Activated CD4-positive, alpha-beta T cell treated with anti-CD3 and anti-CD28 coated beads for 36 hours (primary cell): ENCODE data around the gene NPB. TPM values are rescaled to one million over a fixed set of nuclear protein-coding genes. Genes with fewer than 3 reads are reported as not detected.

Source experiments
- ATAC-seq: fragments of 200-7000 bp; cut with Tn5 transposase; one replicate; pipeline ENCODE4 v1.10.0; 2021; ENCODE audit warnings: mild to moderate bottlenecking, moderate library complexity
- CTCF ChIA-PET: fragments of 350-600 bp; sonication (Branson Sonifier 250); formaldehyde crosslinking; loops from one replicate; lab custom pipeline; 2021; ENCODE audit warnings: antibody characterized with exemption; lab: Charles Lee
- POLR2A ChIA-PET: fragments of 350-600 bp; sonication (Branson Sonifier 250); formaldehyde crosslinking; loops from one replicate; lab custom pipeline; 2021; ENCODE audit warnings: antibody characterized with exemption, inconsistent platforms; lab: Charles Lee
- DNase-seq: peaks from one replicate; pipeline ENCODE4 v3.0.0-alpha.2; 2020
- H3K27ac Mint-ChIP-seq: one replicate; pipeline ENCODE4 v1.8.0; 2021; ENCODE audit warnings: mixed read lengths
- H3K27me3 Mint-ChIP-seq: one replicate; pipeline ENCODE4 v1.8.0; 2021; ENCODE audit warnings: mixed read lengths
- H3K36me3 Mint-ChIP-seq: one replicate; pipeline ENCODE4 v1.8.0; 2021; ENCODE audit warnings: low read depth, mixed read lengths
- H3K4me1 Mint-ChIP-seq: one replicate; pipeline ENCODE4 v1.8.0; 2021; ENCODE audit warnings: mixed read lengths
- H3K4me3 Mint-ChIP-seq: one replicate; pipeline ENCODE4 v1.8.0; 2021; ENCODE audit warnings: mild to moderate bottlenecking, moderate library complexity, mixed read lengths
- H3K9me3 Mint-ChIP-seq: one replicate; pipeline ENCODE4 v1.8.0; 2021; ENCODE audit warnings: low read depth, mixed read lengths
- intact Hi-C, 2 experiments: fragments of 100-400 bp; cut with DNase I in 1 of 2; cut with micrococcal nuclease in 1 of 2; formaldehyde crosslinking; loops; one replicate each; pipeline versions ENCODE4 v1.14.2 to v1.15.1; 2022 to 2024; cut with DNase I, micrococcal nuclease
- total RNA-seq, 2 experiments: library from RNA; stranded (reverse); gene quantifications; one replicate each; pipeline ENCODE4 v1.2.3, GENCODE V29; 2021

NPB gene
- under 1 TPM in 1 of 2 experiments, not detected in 1; 0.14 TPM for total RNA-seq

DNA sequence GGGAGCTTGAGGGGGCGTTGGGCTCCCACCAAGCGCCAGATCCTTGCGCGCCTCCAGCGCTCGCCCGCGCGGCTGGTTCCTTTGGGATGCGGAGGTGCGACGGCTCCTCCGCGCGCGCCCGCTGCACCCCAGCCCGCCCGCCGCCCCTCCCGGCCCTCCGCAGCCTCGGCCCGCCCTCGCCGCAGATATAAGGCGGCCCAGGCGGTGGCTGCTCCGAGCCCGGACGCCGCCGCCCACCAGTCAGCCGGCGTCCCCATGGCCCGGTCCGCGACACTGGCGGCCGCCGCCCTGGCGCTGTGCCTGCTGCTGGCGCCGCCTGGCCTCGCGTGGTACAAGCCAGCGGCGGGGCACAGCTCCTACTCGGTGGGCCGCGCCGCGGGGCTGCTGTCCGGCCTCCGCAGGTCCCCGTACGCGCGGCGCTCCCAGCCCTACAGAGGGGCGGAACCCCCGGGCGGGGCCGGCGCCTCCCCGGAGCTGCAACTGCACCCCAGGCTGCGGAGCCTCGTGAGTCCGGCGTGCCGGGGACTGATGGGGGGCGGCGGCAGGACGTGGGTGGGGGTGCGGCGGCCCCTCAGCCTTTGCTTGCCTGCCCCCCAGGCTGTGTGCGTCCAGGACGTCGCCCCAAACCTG is at the start of gene NPB:
Gene NPB, plus strand, starts transcription at position 216 of the 630 bp plus-strand sequence. Its CDS starts 40 bp downstream, at position 256.
- Mint-ChIP-seq H3K4me1 (peaks cover 5% of the 10 kb centered on the region), H3K36me3 (peaks cover 33% of the 10 kb centered on the region), H3K9me3 (no peaks in the 10 kb centered on the region), H3K4me3 (no peak within 1 kb of the TSS), H3K27ac (no peak within 1 kb of the TSS), H3K27me3 (peaks cover 5% of the 10 kb centered on the region)
- no peak for DNase-seq
- ChIA-PET CTCF (no interaction called here), POLR2A (no interaction called here)
- ATAC-seq, result peak; percentile 42
- intact Hi-C loops, result no loop called here

DNA sequence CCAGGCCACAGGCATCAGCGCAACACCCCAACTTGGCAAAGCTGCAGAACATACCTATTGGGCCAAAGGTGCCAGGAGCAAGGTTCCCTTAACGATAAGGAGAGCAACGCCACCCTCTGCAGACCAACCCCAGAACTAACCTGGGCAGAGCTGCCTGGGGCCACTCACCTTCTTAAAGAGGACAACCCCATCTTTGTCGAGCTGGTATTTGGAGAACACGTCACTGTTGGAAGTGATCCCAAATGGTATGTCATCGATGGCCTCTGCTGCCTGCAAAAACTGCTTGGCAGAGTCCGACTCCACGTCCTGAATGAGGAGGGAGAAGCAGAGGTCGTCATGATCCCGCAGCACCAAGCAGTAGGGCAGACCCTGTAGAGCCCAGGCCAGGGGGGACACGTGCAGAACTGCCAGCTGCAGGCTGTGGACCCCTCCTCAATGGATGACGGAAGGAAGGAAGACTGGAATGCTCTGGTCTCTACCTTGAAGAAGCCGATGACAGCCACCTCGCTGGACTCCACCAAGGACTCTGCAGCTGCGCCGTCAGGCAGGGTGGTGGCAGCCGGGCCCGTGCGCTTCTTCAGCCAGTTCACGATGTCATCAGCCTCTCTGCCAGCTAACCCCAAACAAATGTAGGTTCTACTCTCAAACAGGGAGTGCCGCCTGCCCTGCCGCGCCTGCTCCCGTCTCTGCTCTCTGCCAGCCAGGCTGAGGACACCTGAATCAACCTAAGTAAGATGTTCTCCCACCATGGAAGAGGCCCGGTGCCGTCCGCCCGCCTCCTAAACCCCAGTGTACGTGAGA is 46.9 kb upstream of the NPB start:
- Mint-ChIP-seq H3K4me1 (peaks cover 29% of the 10 kb centered on the region), H3K27ac (no peak overlapping the region), H3K36me3 (peaks cover 68% of the 10 kb centered on the region), H3K4me3 (no peak overlapping the region), H3K27me3 (no peaks in the 10 kb centered on the region), H3K9me3 (no peaks in the 10 kb centered on the region)
- ChIA-PET CTCF (interaction anchor here (0.6 to 0.7 kb wide), 3 partner anchors 119 to 269 kb away, joined by 3 read pairs; no protein-coding TSS in a partner anchor), POLR2A (interaction anchor here (0.7 kb wide), 1 partner anchor 386 kb away, joined by 6 read pairs; no protein-coding TSS in a partner anchor)
- no peak for DNase-seq
- intact Hi-C loops, result no loop called here
- ATAC-seq, result no peak

DNA sequence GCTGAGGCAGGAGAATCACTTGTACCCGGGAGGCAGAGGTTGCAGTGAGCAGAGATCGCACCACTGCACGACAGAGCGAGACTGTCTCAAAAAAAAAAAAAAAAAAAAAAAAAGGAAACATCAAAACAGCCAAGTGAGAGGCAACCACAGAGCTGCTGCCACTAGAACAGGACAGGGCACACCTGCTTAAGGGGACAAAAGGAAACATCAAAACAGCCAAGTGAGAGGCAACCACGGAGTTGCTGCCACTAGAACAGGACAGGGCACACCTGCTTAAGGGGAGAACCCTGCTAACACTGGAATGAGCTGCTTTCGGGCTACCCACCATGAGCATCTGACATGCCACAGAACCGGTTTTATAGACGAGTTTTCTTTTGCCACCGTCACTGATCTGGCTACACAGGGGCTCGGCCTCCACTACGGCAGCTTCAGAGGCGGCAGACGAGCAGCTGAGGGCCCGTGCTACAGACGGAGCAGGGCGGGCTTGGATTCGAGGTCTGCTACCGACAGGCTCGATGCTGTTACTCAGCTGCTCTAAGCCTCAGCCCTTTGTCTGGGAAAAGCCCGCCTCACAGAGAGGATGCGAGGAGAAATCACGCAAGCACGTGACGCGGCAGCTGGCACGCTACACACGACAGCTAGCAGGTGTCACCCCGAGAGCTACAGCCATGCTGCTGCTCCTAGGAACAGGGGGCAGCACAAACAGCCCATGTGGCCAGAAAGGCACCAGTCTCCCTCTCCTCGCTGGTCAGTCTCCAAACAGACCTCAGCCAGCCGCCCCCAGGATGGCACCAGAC is 43.7 kb upstream of the NPB start:
- no peaks in the 10 kb centered on the region for H3K9me3 Mint-ChIP-seq
- ChIA-PET CTCF (interaction anchor here (0.6 to 1.4 kb wide), 2 partner anchors 127 to 747 kb away, joined by 3 read pairs; no protein-coding TSS in a partner anchor), POLR2A (interaction anchor here (1.6 kb wide), 1 partner anchor 12 kb away, joined by 4 read pairs; no protein-coding TSS in a partner anchor)
- peaks cover 64% of the 10 kb centered on the region for H3K36me3 Mint-ChIP-seq
- peaks cover 40% of the 10 kb centered on the region for H3K4me1 Mint-ChIP-seq
- H3K27me3 Mint-ChIP-seq, result no peaks in the 10 kb centered on the region
- H3K4me3 Mint-ChIP-seq, result peak overlapping the region; percentile 99
- no peak overlapping the region for H3K27ac Mint-ChIP-seq
- intact Hi-C loops, result no loop called here
- no peak for ATAC-seq
- no peak for DNase-seq

- Mint-ChIP-seq H3K36me3 (peaks cover 65% of the 10 kb centered on the region), H3K9me3 (no peaks in the 10 kb centered on the region), H3K27me3 (no peaks in the 10 kb centered on the region), H3K4me3 (peak overlapping the region; percentile 99), H3K4me1 (peaks cover 48% of the 10 kb centered on the region), H3K27ac (peak overlapping the region; percentile 90)
- DNase-seq, result peak; percentile 38
- intact Hi-C loops, result no loop called here
- no peak for ATAC-seq
- POLR2A ChIA-PET, result interaction anchor here (0.6 to 1.6 kb wide), 2 partner anchors 11 kb away, joined by 3 to 4 read pairs; no protein-coding TSS in a partner anchor
- CTCF ChIA-PET, result interaction anchor here (0.5 to 1.4 kb wide), 2 partner anchors 10 to 128 kb away, joined by 3 read pairs; no protein-coding TSS in a partner anchor
Measured at GRCh38 chr17:81858967-81859905, 42.8 kb upstream of the NPB start.

- ATAC-seq (no peak), DNase-seq (no peak)
- Mint-ChIP-seq H3K9me3 (no peaks in the 10 kb centered on the region), H3K4me3 (peak within 1 kb of the TSS; percentile 99), H3K27me3 (no peaks in the 10 kb centered on the region), H3K4me1 (peaks cover 47% of the 10 kb centered on the region), H3K36me3 (peaks cover 63% of the 10 kb centered on the region), H3K27ac (peak within 1 kb of the TSS; percentile 98)
- CTCF ChIA-PET, result interaction anchor here (0.5 to 1.6 kb wide), 2 partner anchors 10 kb away, joined by 3 to 6 read pairs; no protein-coding TSS in a partner anchor
- POLR2A ChIA-PET, result interaction anchor here (0.6 to 1.0 kb wide), 2 partner anchors 12 to 13 kb away, joined by 3 read pairs; no protein-coding TSS in a partner anchor
- intact Hi-C loops, result loop anchor here (1.0 to 2.0 kb wide), 20 partner anchors 10 to 621 kb away; partner anchors contain the start of genes ALYREF (in 2 of the 2), ANAPC11 (in 2 of the 2), CCDC137 (in 2 of the 2) and OXLD1 (in 2 of the 2)
Measured at GRCh38 chr17:81859906-81860755, 41.9 kb upstream of the NPB start, which contains the start of gene P4HB. Gene P4HB (minus strand): TSS chr17:81860535. CDS start chr17:81860471, 64 bp downstream.

DNA sequence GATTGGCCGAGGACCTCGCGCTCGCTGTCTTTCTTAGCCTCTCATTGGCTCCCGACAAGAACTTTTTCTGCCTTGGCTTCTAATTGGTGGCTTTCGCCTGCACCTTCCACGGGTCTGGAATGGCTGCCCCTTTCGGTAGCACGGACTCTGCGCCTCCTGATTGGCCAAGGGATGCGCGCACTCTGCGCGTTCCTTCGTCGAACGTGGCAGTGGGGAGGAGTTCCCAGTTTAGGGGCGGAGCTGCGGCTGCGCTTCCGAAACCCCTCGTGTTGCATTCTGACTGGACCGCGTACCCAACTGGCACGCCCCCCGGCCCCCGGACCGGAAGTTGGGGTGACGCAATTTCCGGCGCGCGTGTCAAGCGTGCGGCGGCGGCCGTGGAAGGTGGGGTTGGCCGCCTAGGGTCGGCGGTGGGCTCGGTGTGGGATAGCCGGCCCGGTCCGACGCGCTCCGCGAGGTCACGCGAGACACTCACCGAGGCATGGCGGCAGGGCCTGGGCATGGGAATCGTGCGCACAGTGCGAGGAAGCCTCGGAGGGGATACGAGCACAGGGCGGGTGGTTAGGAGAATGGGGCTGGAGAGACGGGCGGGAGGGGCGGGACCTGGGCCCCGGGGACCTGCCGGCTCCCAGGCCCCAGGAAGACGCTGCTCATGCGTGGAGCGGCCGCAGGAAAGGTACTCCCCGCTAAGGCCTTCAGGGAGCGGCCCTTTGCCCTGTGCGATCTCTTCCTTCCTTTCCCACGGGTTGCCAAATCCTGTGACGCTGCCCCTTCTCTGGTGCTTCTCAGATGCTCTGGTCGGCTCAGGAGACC is 41.1 kb upstream of the NPB start:
- peaks cover 61% of the 10 kb centered on the region for H3K36me3 Mint-ChIP-seq
- POLR2A ChIA-PET, result interaction anchor here (0.6 to 1.0 kb wide), 3 partner anchors 9 to 31 kb away, joined by 3 to 6 read pairs (median 5); no protein-coding TSS in a partner anchor
- peak overlapping the region; percentile 99 for H3K4me3 Mint-ChIP-seq
- intact Hi-C loops, result loop anchor here (1.0 to 2.0 kb wide), 24 partner anchors 9 to 622 kb away; partner anchors contain the start of genes ALYREF (in 2 of the 2), ANAPC11 (in 2 of the 2), CCDC137 (in 2 of the 2) and OXLD1 (in 2 of the 2)
- H3K9me3 Mint-ChIP-seq, result no peaks in the 10 kb centered on the region
- peak; percentile 91 for ATAC-seq
- no peaks in the 10 kb centered on the region for H3K27me3 Mint-ChIP-seq
- CTCF ChIA-PET, result interaction anchor here (0.7 to 1.6 kb wide), 2 partner anchors 9 to 18 kb away, joined by 6 read pairs; no protein-coding TSS in a partner anchor
- DNase-seq, result peak; percentile 99
- peak overlapping the region; percentile 98 for H3K27ac Mint-ChIP-seq
- peaks cover 50% of the 10 kb centered on the region for H3K4me1 Mint-ChIP-seq

DNA sequence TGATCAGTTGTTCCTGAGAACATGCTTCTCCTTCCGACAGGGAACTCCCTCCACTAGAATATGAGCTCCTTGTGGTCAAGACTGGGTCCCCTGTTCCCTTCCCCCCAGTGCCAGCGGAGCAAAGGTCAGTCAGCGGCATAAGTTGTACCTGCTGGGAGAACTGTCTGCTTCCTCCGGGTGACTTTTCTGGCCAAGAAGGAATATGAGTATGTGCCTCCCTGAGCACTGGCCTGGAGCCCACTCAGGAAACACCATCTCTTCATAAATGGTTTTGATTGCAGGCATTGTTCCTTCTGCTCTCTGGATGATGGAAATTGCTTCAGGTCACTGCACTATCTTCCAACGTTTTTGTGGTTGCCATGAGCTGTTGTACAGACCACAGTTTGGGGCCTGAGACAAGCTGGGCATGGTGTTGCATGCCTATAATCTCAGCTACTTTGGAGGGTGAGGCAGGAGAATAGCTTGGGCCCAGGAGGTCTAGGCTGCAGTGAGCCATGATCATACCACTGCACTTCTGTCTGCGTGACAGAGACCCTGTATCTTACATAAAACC is 38.8 kb upstream of the NPB start:
- H3K9me3 Mint-ChIP-seq, result no peaks in the 10 kb centered on the region
- H3K27ac Mint-ChIP-seq, result peak overlapping the region; percentile 93
- DNase-seq (no peak), ATAC-seq (no peak)
- peaks cover 61% of the 10 kb centered on the region for H3K36me3 Mint-ChIP-seq
- intact Hi-C loops, result no loop called here
- peak overlapping the region; percentile 99 for H3K4me3 Mint-ChIP-seq
- H3K4me1 Mint-ChIP-seq, result peaks cover 46% of the 10 kb centered on the region
- H3K27me3 Mint-ChIP-seq, result no peaks in the 10 kb centered on the region
- CTCF ChIA-PET, result interaction anchor here (0.5 kb wide), 1 partner anchor 30 kb away, joined by 5 read pairs; no protein-coding TSS in a partner anchor
- POLR2A ChIA-PET, result no interaction called here

GRCh38 chr17:81863833-81864768 is 37.9 kb upstream of the NPB start:
- H3K4me1 Mint-ChIP-seq, result peaks cover 38% of the 10 kb centered on the region
- DNase-seq, result no peak
- peaks cover 55% of the 10 kb centered on the region for H3K36me3 Mint-ChIP-seq
- CTCF ChIA-PET, result no interaction called here
- no peaks in the 10 kb centered on the region for H3K9me3 Mint-ChIP-seq
- intact Hi-C loops, result no loop called here
- ATAC-seq, result no peak
- H3K4me3 Mint-ChIP-seq, result no peak overlapping the region
- POLR2A ChIA-PET, result no interaction called here
- peak overlapping the region; percentile 93 for H3K27ac Mint-ChIP-seq
- no peaks in the 10 kb centered on the region for H3K27me3 Mint-ChIP-seq
